Suppressor macrophage treated with lipopolysaccharide for 4 hours (primary cell): ENCODE measurements around the gene FAM221B.

ENCODE experiments used
- DNase-seq: peaks from one replicate; pipeline ENCODE4 v3.0.0-alpha.2; 2020

The FAM221B gene

GRCh38 chr9:35845824-35846771, 17.6 kb upstream of the FAM221B start:
- DNase-seq = no peak

GRCh38 chr9:35844628-35845270, 16.2 kb upstream of the FAM221B start:
- DNase-seq = peak; percentile 95

GRCh38 chr9:35842795-35843194, 14.3 kb upstream of the FAM221B start:
- DNase-seq = peak; percentile 50

- DNase-seq = peak; percentile 66
Measured at GRCh38 chr9:35842020-35842745, 13.7 kb upstream of the FAM221B start.

GRCh38 chr9:35841645-35841900, 13.0 kb upstream of the FAM221B start:
- DNase-seq = no peak

- DNase-seq = no peak
Measured at GRCh38 chr9:35840881-35841644, 12.5 kb upstream of the FAM221B start.

- DNase-seq = no peak
Measured at GRCh38 chr9:35839926-35840325, 11.4 kb upstream of the FAM221B start.

- DNase-seq = no peak
Measured at GRCh38 chr9:35836595-35836994, 8.1 kb upstream of the FAM221B start.

GRCh38 chr9:35835766-35836165, 7.2 kb upstream of the FAM221B start:
- DNase-seq = no peak

GRCh38 chr9:35835216-35835632, 6.7 kb upstream of the FAM221B start:
- no peak for DNase-seq

GRCh38 chr9:35834260-35835215, 6.0 kb upstream of the FAM221B start:
- DNase-seq = no peak

GRCh38 chr9:35832814-35833213, 4.3 kb upstream of the FAM221B start:
- DNase-seq = no peak

- no peak for DNase-seq
Measured at GRCh38 chr9:35831040-35831439, 2.5 kb upstream of the FAM221B start.

GRCh38 chr9:35829764-35830096, 1.2 kb upstream of the FAM221B start:
- DNase-seq = no peak

- peak; percentile 94 for DNase-seq
Measured at GRCh38 chr9:35829084-35829763, 692 bp upstream of the FAM221B start, which contains the start of gene TMEM8B. TMEM8B (plus strand) TSS chr9:35829228; CDS start chr9:35829448, 220 bp downstream.

- no peak for DNase-seq
Measured at GRCh38 chr9:35827486-35827885, 1.0 kb downstream of the FAM221B start.

GRCh38 chr9:35826071-35826701, 2.3 kb downstream of the FAM221B start:
- DNase-seq = peak; percentile 72

- DNase-seq = no peak
Measured at GRCh38 chr9:35822926-35823325, 5.6 kb downstream of the FAM221B start.

GRCh38 chr9:35820076-35820475, 8.5 kb downstream of the FAM221B start:
- no peak for DNase-seq

GRCh38 chr9:35818341-35818740, 10.2 kb downstream of the FAM221B start:
- DNase-seq = no peak

GRCh38 chr9:35816708-35817107, 11.8 kb downstream of the FAM221B start:
- DNase-seq = no peak
